Bone marrow (tissue), 2 donors: ENCODE measurements around the gene USP37.
"Not testable (repeated sequence)": the region's sequence is repeated elsewhere in the genome, so short reads cannot be mapped to it uniquely, and the experiment has no call there.

ENCODE experiments used
- DNase-seq, 2 donors: peaks; one replicate each; lab custom pipeline; 2025; lab: John Stamatoyannopoulos, UW

USP37 gene

DNA sequence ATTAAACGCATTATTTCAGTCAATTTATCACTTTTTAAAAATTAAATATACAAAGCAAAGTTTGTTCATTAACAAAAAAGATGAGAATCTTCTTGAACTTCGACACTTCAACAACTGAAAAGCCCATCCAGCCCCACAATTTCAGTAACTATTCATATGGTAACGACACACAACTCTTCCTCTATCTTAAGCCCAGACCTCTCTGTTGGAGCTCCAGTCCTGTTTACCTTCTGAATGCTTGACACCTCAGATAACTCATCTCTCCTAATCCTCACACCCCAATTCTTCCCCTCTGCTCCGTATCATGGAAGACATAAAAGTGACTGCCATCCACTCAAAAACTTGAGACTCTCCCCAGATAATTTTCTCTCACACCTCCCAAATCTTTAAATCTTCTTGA is 12.6 kb downstream of the USP37 start:
- DNase-seq = no peak

GRCh38 chr2:218554225-218554624 is 13.9 kb downstream of the USP37 start:
- DNase-seq = not testable (repeated sequence)

GRCh38 chr2:218547978-218548377 is 20.2 kb downstream of the USP37 start:
- DNase-seq = no peak

- no peak for DNase-seq
Observed at GRCh38 chr2:218547511-218547910, 20.6 kb downstream of the USP37 start.

- no peak for DNase-seq
Observed at GRCh38 chr2:218546012-218546411, 22.1 kb downstream of the USP37 start.

- no peak for DNase-seq
Observed at GRCh38 chr2:218540015-218540414, 28.1 kb downstream of the USP37 start.

- DNase-seq = no peak
Observed at GRCh38 chr2:218536804-218537494, 31.2 kb downstream of the USP37 start.

DNA sequence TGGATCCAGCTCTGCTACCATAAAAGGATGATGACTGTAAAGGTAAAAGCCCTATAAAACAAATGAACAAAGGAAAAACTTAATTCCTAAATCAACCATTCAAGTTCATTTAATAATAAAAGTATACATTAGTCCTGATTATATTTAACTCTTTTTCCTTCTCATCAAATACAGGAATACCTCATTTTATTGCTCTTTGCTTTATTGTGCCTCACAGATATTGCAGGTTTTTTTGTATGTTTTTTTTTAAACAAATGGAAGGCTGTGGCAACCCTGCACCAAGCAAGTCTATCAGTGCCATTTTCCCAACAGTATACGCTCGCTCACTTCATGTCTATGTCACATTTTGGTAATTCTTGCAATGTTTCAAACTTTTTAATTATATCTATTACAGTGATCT is 38.2 kb downstream of the USP37 start:
- no peak for DNase-seq

DNA sequence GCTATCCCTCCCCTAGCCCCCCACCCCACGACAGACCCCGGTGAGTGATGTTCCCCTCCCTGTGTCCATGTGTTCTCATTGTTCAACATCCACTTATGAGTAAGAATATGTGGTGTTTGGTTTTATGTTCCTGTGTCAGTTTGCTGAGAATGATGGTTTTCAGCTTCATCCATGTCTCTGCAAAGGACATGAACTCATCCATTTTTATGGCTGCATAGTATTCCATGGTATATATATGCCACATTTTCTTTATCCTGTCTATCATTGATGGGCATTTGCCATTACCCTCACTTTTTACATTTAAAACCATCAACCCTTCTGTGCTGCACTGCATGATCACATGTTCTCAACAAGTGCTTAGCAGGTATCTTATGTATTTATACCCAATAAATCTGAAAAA is 39.7 kb downstream of the USP37 start:
- DNase-seq = not testable (repeated sequence)

DNA sequence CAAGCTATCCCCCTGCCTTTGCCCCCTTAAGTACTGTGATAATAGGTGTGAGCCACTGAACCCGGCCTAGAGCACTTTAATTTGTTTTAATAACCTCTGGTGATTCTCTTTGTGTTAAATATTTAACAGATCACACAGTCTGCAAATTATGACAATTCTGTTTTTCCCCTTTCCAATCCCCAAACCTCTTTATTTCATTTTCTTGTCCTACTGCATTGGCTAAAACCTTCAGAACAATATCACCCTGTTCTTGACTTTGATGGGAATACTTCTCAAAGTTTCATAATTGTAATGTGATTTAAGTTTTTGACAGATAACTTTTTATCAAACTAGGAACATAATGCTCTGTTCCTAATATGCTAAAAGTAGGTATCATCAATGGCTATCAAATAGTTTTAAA is 44.5 kb downstream of the USP37 start:
- no peak for DNase-seq

DNA sequence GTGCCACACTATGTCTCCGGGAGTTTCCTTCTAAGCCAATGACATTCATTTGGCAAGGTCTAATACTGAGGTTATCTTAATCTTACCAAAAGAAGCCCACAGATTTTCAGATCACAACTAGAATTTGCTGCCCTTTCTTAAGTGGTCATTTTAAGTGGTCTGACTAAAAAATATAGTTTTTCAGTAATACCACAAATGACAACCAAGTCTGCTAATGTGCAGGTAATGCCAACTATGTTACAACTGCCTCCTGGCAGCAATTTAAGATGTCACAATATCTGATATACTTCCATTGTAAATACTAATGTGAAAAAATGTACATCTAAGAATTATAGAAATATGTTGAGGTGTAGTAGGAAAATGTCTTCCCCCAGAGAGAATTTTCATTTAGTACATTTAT is 49.3 kb downstream of the USP37 start:
- DNase-seq = no peak

GRCh38 chr2:218517434-218518206 is 50.5 kb downstream of the USP37 start:
- no peak for DNase-seq

GRCh38 chr2:218516614-218517013 is 51.5 kb downstream of the USP37 start:
- DNase-seq = no peak

GRCh38 chr2:218513676-218514075 is 54.5 kb downstream of the USP37 start:
- DNase-seq = no peak

DNA sequence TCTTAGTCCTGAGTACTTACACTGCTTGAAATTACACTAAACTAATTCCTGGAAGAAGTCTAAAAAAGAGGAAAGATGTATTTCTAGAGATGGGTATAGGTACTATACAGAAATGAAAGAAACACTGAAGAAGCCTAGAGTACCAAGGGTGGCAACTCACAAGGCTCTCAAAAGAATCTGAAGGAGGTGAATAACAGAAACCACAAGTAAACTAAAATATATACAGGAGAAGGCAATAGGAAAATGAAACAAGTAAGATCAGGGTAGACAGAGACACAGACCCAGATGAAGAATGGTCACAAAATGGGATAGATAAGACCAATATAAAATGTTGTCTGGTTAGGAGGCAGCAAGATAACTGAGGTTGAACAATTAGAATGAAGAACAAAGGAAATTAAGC is 59.9 kb downstream of the USP37 start:
- no peak for DNase-seq

- DNase-seq = no peak
Observed at GRCh38 chr2:218505754-218506371, 62.3 kb downstream of the USP37 start.

DNA sequence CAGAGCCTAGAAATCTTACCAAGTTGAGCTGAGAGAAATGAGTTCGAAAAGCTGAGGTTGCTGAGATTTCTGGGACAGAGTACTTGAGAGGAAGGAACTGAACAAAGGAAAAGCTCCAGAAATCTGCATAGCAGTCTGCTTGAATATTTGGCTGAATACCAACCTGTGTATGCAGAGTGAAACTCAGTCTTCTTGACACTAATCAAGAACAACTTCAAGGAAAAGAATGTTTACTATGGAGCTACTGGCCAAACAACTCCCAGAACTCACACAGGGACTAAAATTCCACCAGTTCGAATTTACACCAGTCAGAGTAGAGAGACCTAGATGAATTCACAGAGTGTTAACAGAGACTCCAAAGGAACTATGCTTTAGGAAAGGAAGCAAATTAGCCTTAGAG is 66.5 kb downstream of the USP37 start:
- DNase-seq = no peak

GRCh38 chr2:218500501-218501060 is 67.6 kb downstream of the USP37 start:
- DNase-seq = no peak

DNA sequence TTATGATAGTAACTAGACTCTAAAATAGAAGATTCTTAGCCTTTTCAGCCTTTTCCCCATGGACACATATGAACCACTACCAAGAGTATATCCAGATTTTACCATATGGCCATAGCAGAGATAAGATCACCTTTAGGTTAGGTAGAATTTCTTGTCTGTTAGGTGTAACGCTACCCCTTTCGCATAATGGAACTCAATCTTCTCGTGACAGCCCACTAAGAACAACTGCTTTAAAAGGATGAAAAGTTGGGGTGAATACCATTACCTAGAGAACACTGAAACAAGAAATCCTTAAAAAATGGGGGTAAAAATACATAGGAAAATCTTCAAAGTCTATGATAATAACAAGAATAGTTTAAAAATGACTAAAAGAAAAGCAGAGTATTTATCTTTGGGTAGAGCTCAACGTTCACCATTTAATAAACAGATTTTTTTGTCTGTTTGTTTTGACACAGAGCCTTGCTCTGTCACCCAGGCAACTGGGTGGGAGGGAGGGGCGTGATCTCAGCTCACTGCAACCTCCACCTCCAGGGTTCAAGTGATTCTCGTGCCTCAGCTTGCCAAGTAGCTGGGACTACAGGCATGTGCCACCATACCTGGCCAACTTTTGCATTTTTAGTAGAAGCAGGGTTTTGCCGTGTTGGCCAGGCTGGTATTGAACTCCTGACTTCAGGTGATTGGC is 82.0 kb downstream of the USP37 start:
- no peak for DNase-seq

GRCh38 chr2:218482651-218483050 is 85.5 kb downstream of the USP37 start:
- no peak for DNase-seq

DNA sequence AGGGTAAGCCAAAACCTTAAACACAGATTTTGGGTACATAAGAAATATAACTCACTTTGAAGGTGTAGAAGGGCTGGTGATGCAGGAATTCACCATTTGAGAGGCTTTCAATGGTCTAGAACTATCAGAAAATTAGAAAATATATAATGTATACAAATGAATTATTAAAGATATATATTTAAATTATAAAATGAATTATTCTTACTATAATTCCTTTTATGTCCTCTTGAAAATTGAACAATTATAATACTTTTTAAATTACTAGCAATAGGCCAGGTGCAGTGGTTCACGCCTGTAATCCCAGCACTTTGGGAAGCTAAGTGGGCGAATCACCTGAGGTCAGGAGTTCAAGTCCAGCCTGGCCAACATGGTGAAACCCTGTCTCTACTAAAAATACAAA is 88.6 kb downstream of the USP37 start:
- DNase-seq = no peak

- no peak for DNase-seq
Observed at GRCh38 chr2:218478544-218478943, 89.6 kb downstream of the USP37 start.
